PC-3 (cell line): ENCODE results near the gene ST6GALNAC3.

Experiments
- CTCF ChIP-seq: fragments of 300-600 bp; sonication (generic); conservative IDR thresholded peaks from 2 replicates; pipeline ENCODE4 v1.5.1; 2017; ENCODE audit warnings: antibody characterized with exemption, low read depth, mild to moderate bottlenecking, low read length
- EZH2 ChIP-seq: fragments of 300-600 bp; sonication (generic); IDR thresholded peaks from one replicate; pipeline ENCODE4 v1.6.1; 2017; ENCODE audit warnings: antibody characterized with exemption, mild to moderate bottlenecking, low read length; ENCODE audit not compliant: unreplicated experiment

DNA sequence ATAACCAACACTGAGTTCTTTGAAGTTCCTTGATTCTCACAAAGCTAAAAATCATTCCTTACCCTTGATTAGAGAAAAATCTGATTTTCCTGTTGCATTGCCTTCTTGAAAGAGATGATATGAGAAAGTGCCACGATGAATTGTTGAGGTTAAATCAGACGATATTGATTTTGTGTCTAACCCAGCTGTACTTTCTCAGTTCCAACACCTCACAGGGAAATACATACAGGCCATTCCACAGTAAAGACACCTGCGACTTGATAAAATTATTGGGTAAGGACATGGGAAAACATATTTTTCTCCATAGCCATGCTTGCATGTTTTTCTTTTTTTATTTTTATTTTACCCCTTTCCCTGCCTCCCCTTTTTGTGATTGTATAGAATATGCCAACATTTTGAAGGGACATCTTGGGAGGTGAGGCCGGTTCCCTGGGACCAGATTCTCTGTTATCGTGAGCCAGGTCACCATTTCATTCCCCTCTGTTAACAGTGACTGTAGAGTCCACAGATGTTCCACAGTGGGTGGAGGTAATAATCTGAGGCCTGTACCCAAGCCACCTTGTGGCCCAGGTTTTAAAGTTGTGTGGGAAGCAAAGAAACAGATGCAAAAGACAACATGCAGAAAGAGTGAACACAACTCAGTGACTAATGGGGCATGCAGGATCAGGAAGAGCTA, 537.4 kb downstream of the ST6GALNAC3 start:
- no peak for TF ChIP-seq CTCF
- TF ChIP-seq EZH2: no peak
